Activated CD8-positive, alpha-beta memory T cell treated with anti-CD3 and anti-CD28 coated beads, Interleukin-2, amount 10 ng/mL, durations not matched to agents 7 days and 5 days (primary cell): ENCODE data around the gene CCDC149. TPM values are rescaled to one million over a fixed set of nuclear protein-coding genes. Genes with fewer than 3 reads are reported as not detected.

Experiments
- ATAC-seq: fragments of 150-1000 bp; cut with Tn5 transposase; one replicate; pipeline ENCODE4 v1.10.0; 2021; ENCODE audit warnings: moderate library complexity
- CTCF ChIA-PET: fragments of 350-600 bp; sonication (Branson Sonifier 250); formaldehyde crosslinking; loops from one replicate; lab custom pipeline; 2021; ENCODE audit warnings: antibody characterized with exemption; lab: Charles Lee
- DNase-seq: peaks from one replicate; pipeline ENCODE4 v3.0.0-alpha.2; 2020
- H3K27ac Mint-ChIP-seq: one replicate; pipeline ENCODE4 v1.8.0; 2021; ENCODE audit warnings: mild to moderate bottlenecking, mixed read lengths
- H3K27me3 Mint-ChIP-seq: one replicate; pipeline ENCODE4 v1.8.0; 2021; ENCODE audit warnings: mixed read lengths
- H3K36me3 Mint-ChIP-seq: one replicate; pipeline ENCODE4 v1.8.0; 2021; ENCODE audit warnings: mild to moderate bottlenecking, mixed read lengths
- H3K4me1 Mint-ChIP-seq: one replicate; pipeline ENCODE4 v1.8.0; 2021; ENCODE audit warnings: mixed read lengths
- H3K4me3 Mint-ChIP-seq: one replicate; pipeline ENCODE4 v1.8.0; 2021; ENCODE audit warnings: mild to moderate bottlenecking, moderate library complexity, mixed read lengths
- H3K9me3 Mint-ChIP-seq: one replicate; pipeline ENCODE4 v1.8.0; 2022; ENCODE audit warnings: low read depth, mixed read lengths
- total RNA-seq, 2 experiments: library from RNA; stranded (reverse); gene quantifications; one replicate each; pipeline ENCODE4 v1.2.3, GENCODE V29; 2021

The CCDC149 gene
- total RNA-seq, 2 experiments from 2014 or later: not detected

GRCh38 chr4:24858550-24858949 is 54.3 kb downstream of the CCDC149 start:
- H3K36me3 Mint-ChIP-seq: no peaks in the 10 kb centered on the region
- no peaks in the 10 kb centered on the region for H3K27me3 Mint-ChIP-seq
- no peak overlapping the region for H3K27ac Mint-ChIP-seq
- DNase-seq (no peak), ATAC-seq (no peak)
- CTCF ChIA-PET: no interaction called here
- H3K9me3 Mint-ChIP-seq: peaks cover under 1% of the 10 kb centered on the region
- H3K4me3 Mint-ChIP-seq: no peak overlapping the region
- H3K4me1 Mint-ChIP-seq: peaks cover 3% of the 10 kb centered on the region

GRCh38 chr4:24858026-24858425 is 54.8 kb downstream of the CCDC149 start:
- H3K27me3 Mint-ChIP-seq: no peaks in the 10 kb centered on the region
- ATAC-seq: no peak
- H3K4me1 Mint-ChIP-seq: peaks cover 3% of the 10 kb centered on the region
- no peak overlapping the region for H3K27ac Mint-ChIP-seq
- DNase-seq: no peak
- no peak overlapping the region for H3K4me3 Mint-ChIP-seq
- CTCF ChIA-PET: no interaction called here
- H3K36me3 Mint-ChIP-seq: no peaks in the 10 kb centered on the region
- no peaks in the 10 kb centered on the region for H3K9me3 Mint-ChIP-seq

GRCh38 chr4:24856586-24856985 is 56.3 kb downstream of the CCDC149 start:
- no peak overlapping the region for H3K27ac Mint-ChIP-seq
- H3K4me3 Mint-ChIP-seq: no peak overlapping the region
- H3K36me3 Mint-ChIP-seq: no peaks in the 10 kb centered on the region
- DNase-seq: no peak
- H3K9me3 Mint-ChIP-seq: no peaks in the 10 kb centered on the region
- H3K4me1 Mint-ChIP-seq: peaks cover 3% of the 10 kb centered on the region
- no peak for ATAC-seq
- no peaks in the 10 kb centered on the region for H3K27me3 Mint-ChIP-seq
- CTCF ChIA-PET: no interaction called here

GRCh38 chr4:24855741-24856140 is 57.1 kb downstream of the CCDC149 start:
- H3K4me1 Mint-ChIP-seq: peaks cover 3% of the 10 kb centered on the region
- no peak for ATAC-seq
- CTCF ChIA-PET: no interaction called here
- DNase-seq: no peak
- no peaks in the 10 kb centered on the region for H3K27me3 Mint-ChIP-seq
- no peak overlapping the region for H3K4me3 Mint-ChIP-seq
- H3K9me3 Mint-ChIP-seq: no peaks in the 10 kb centered on the region
- no peaks in the 10 kb centered on the region for H3K36me3 Mint-ChIP-seq
- H3K27ac Mint-ChIP-seq: no peak overlapping the region

- ATAC-seq: no peak
- H3K27me3 Mint-ChIP-seq: no peaks in the 10 kb centered on the region
- no peaks in the 10 kb centered on the region for H3K36me3 Mint-ChIP-seq
- H3K4me3 Mint-ChIP-seq: no peak overlapping the region
- H3K4me1 Mint-ChIP-seq: peaks cover 3% of the 10 kb centered on the region
- no peak for DNase-seq
- CTCF ChIA-PET: no interaction called here
- no peaks in the 10 kb centered on the region for H3K9me3 Mint-ChIP-seq
- H3K27ac Mint-ChIP-seq: no peak overlapping the region
These were observed 59.7 kb downstream of the CCDC149 start for GRCh38 chr4:24853142-24853541.

- Mint-ChIP-seq H3K27ac (no peak overlapping the region), H3K4me1 (no peaks in the 10 kb centered on the region), H3K9me3 (no peaks in the 10 kb centered on the region), H3K36me3 (no peaks in the 10 kb centered on the region), H3K4me3 (no peak overlapping the region), H3K27me3 (no peaks in the 10 kb centered on the region)
- DNase-seq (no peak), ATAC-seq (no peak)
- CTCF ChIA-PET: no interaction called here
These were observed 62.2 kb downstream of the CCDC149 start for GRCh38 chr4:24850674-24851073.

GRCh38 chr4:24849756-24850155 is 63.1 kb downstream of the CCDC149 start:
- Mint-ChIP-seq H3K9me3 (no peaks in the 10 kb centered on the region), H3K27me3 (no peaks in the 10 kb centered on the region), H3K27ac (no peak overlapping the region), H3K4me1 (no peaks in the 10 kb centered on the region), H3K4me3 (no peak overlapping the region), H3K36me3 (no peaks in the 10 kb centered on the region)
- ATAC-seq (no peak), DNase-seq (no peak)
- CTCF ChIA-PET: no interaction called here

- DNase-seq (no peak), ATAC-seq (no peak)
- no peak overlapping the region for H3K27ac Mint-ChIP-seq
- H3K4me1 Mint-ChIP-seq: no peaks in the 10 kb centered on the region
- H3K36me3 Mint-ChIP-seq: no peaks in the 10 kb centered on the region
- no peak overlapping the region for H3K4me3 Mint-ChIP-seq
- CTCF ChIA-PET: no interaction called here
- H3K9me3 Mint-ChIP-seq: no peaks in the 10 kb centered on the region
- no peaks in the 10 kb centered on the region for H3K27me3 Mint-ChIP-seq
These were observed 63.5 kb downstream of the CCDC149 start for GRCh38 chr4:24849351-24849750.

GRCh38 chr4:24846716-24847115 is 66.1 kb downstream of the CCDC149 start:
- Mint-ChIP-seq H3K27ac (no peak overlapping the region), H3K4me3 (no peak overlapping the region), H3K36me3 (no peaks in the 10 kb centered on the region), H3K9me3 (no peaks in the 10 kb centered on the region), H3K4me1 (no peaks in the 10 kb centered on the region), H3K27me3 (no peaks in the 10 kb centered on the region)
- CTCF ChIA-PET: no interaction called here
- no peak for ATAC-seq
- no peak for DNase-seq

- Mint-ChIP-seq H3K27ac (no peak overlapping the region), H3K9me3 (no peaks in the 10 kb centered on the region), H3K36me3 (no peaks in the 10 kb centered on the region), H3K27me3 (no peaks in the 10 kb centered on the region), H3K4me1 (no peaks in the 10 kb centered on the region), H3K4me3 (no peak overlapping the region)
- ATAC-seq (no peak), DNase-seq (no peak)
- CTCF ChIA-PET: no interaction called here
These were observed 66.9 kb downstream of the CCDC149 start for GRCh38 chr4:24845902-24846301.

- no peak overlapping the region for H3K27ac Mint-ChIP-seq
- H3K27me3 Mint-ChIP-seq: no peaks in the 10 kb centered on the region
- CTCF ChIA-PET: no interaction called here
- ATAC-seq (no peak), DNase-seq (no peak)
- H3K36me3 Mint-ChIP-seq: no peaks in the 10 kb centered on the region
- H3K9me3 Mint-ChIP-seq: no peaks in the 10 kb centered on the region
- no peak overlapping the region for H3K4me3 Mint-ChIP-seq
- no peaks in the 10 kb centered on the region for H3K4me1 Mint-ChIP-seq
These were observed 67.7 kb downstream of the CCDC149 start for GRCh38 chr4:24845132-24845531.

GRCh38 chr4:24843096-24843495 is 69.7 kb downstream of the CCDC149 start:
- no peak overlapping the region for H3K27ac Mint-ChIP-seq
- ATAC-seq: no peak
- CTCF ChIA-PET: no interaction called here
- H3K36me3 Mint-ChIP-seq: no peaks in the 10 kb centered on the region
- H3K9me3 Mint-ChIP-seq: no peaks in the 10 kb centered on the region
- no peak overlapping the region for H3K4me3 Mint-ChIP-seq
- H3K27me3 Mint-ChIP-seq: no peaks in the 10 kb centered on the region
- no peaks in the 10 kb centered on the region for H3K4me1 Mint-ChIP-seq
- DNase-seq: no peak

- DNase-seq: no peak
- H3K4me3 Mint-ChIP-seq: no peak overlapping the region
- no peaks in the 10 kb centered on the region for H3K4me1 Mint-ChIP-seq
- H3K27me3 Mint-ChIP-seq: no peaks in the 10 kb centered on the region
- H3K36me3 Mint-ChIP-seq: no peaks in the 10 kb centered on the region
- H3K9me3 Mint-ChIP-seq: no peaks in the 10 kb centered on the region
- CTCF ChIA-PET: no interaction called here
- ATAC-seq: no peak
- no peak overlapping the region for H3K27ac Mint-ChIP-seq
These were observed 70.5 kb downstream of the CCDC149 start for GRCh38 chr4:24842356-24842755.

- H3K4me3 Mint-ChIP-seq: no peak overlapping the region
- ATAC-seq (no peak), DNase-seq (no peak)
- no peaks in the 10 kb centered on the region for H3K9me3 Mint-ChIP-seq
- H3K36me3 Mint-ChIP-seq: no peaks in the 10 kb centered on the region
- H3K27ac Mint-ChIP-seq: no peak overlapping the region
- no peaks in the 10 kb centered on the region for H3K27me3 Mint-ChIP-seq
- CTCF ChIA-PET: no interaction called here
- no peaks in the 10 kb centered on the region for H3K4me1 Mint-ChIP-seq
These were observed 71.9 kb downstream of the CCDC149 start for GRCh38 chr4:24840826-24841543.

- DNase-seq: no peak
- no peaks in the 10 kb centered on the region for H3K9me3 Mint-ChIP-seq
- no peak overlapping the region for H3K4me3 Mint-ChIP-seq
- H3K4me1 Mint-ChIP-seq: no peaks in the 10 kb centered on the region
- CTCF ChIA-PET: no interaction called here
- no peaks in the 10 kb centered on the region for H3K27me3 Mint-ChIP-seq
- no peak overlapping the region for H3K27ac Mint-ChIP-seq
- no peak for ATAC-seq
- H3K36me3 Mint-ChIP-seq: no peaks in the 10 kb centered on the region
These were observed 72.5 kb downstream of the CCDC149 start for GRCh38 chr4:24840362-24840761.
